GM12878 (cell line): ENCODE data around the gene NLGN1.

Experiments
- BCL11A ChIP-seq: IDR thresholded peaks from 2 replicates; pipeline ENCODE4 v1.6.1; 2011; ENCODE audit warnings: low read depth, low read length
- CHD4 ChIP-seq: fragments of 200-600 bp; sonication (generic); IDR thresholded peaks from 2 replicates; pipeline ENCODE4 v1.6.1; 2016; ENCODE audit warnings: mild to moderate bottlenecking
- CREB1 ChIP-seq: IDR thresholded peaks from 2 replicates; pipeline ENCODE4 v1.6.1; 2012; ENCODE audit warnings: low read depth, mild to moderate bottlenecking, inconsistent platforms
- EGR1 ChIP-seq, 2 experiments: IDR thresholded peaks; 1 replicate in 1 of 2; 2 replicates in 1 of 2; pipeline ENCODE4 v1.6.1; 2011 to 2012; ENCODE audit warnings: low read depth in 2 of 2, low read length in 2 of 2, borderline replicate concordance in 1 of 2, mild to moderate bottlenecking in 1 of 2, moderate library complexity in 1 of 2
- EP300 ChIP-seq, 2 experiments: fragments of 150-350 bp in 1 of 2; IDR thresholded peaks; 2 replicates each; pipeline ENCODE4 v1.6.1; 2011 to 2012; ENCODE audit warnings: low read depth in 2 of 2, low read length in 2 of 2, borderline replicate concordance in 1 of 2, improper control_type of control experiment in 1 of 2, inconsistent platforms in 1 of 2; ENCODE audit not compliant: control insufficient read depth in 1 of 2
- MYB ChIP-seq: fragments of 150-350 bp; IDR thresholded peaks from 2 replicates; pipeline ENCODE4 v1.6.1; 2014; ENCODE audit warnings: mild to moderate bottlenecking, low read depth, low read length, borderline replicate concordance
- RELA ChIP-seq: fragments of 450-650 bp; IDR thresholded peaks from 2 replicates; pipeline ENCODE4 v1.8.0; 2014; ENCODE audit warnings: borderline replicate concordance; ENCODE audit not compliant: partially characterized antibody
- SIN3A ChIP-seq: IDR thresholded peaks from 2 replicates; pipeline ENCODE4 v1.6.1; 2012; ENCODE audit warnings: low read depth, low read length, improper control_type of control experiment
- ZNF217 ChIP-seq: fragments of 450-650 bp; IDR thresholded peaks from 2 replicates; pipeline ENCODE4 v1.6.1; 2017; ENCODE audit warnings: antibody characterized with exemption, mild to moderate bottlenecking
- TF ChIP-seq, protein P1 (sequence below): IDR thresholded peaks from 2 replicates; pipeline ENCODE4 v1.6.1; 2012; ENCODE audit warnings: low read length, inconsistent platforms
- TF ChIP-seq, protein P2 (sequence below): IDR thresholded peaks from 2 replicates; pipeline ENCODE4 v1.6.1; 2012; ENCODE audit warnings: improper control_type of control experiment, low read depth, low read length; ENCODE audit not compliant: insufficient replicate concordance
- TF ChIP-seq, protein P3 (sequence below): IDR thresholded peaks from 2 replicates; pipeline ENCODE4 v1.6.1; 2012; ENCODE audit warnings: low read depth, low read length, improper control_type of control experiment
- TF ChIP-seq, protein P4 (sequence below), 3 experiments: IDR thresholded peaks in 2 of 3; conservative IDR thresholded peaks in 1 of 3; 2 replicates each; pipeline ENCODE4 v1.5.1; 2011; ENCODE audit warnings: low read depth in 3 of 3, low read length in 3 of 3, mild to moderate bottlenecking in 3 of 3, control low read depth in 2 of 3, moderate library complexity in 2 of 3, inconsistent platforms in 1 of 3, mixed read lengths in 1 of 3; ENCODE audit not compliant: control insufficient read depth in 2 of 3, insufficient read depth in 1 of 3; ENCODE audit errors: extremely low read depth in 1 of 3
- TF ChIP-seq, protein P5 (sequence below): fragments of 450-650 bp; IDR thresholded peaks from 2 replicates; pipeline ENCODE4 v1.6.1; 2017; ENCODE audit warnings: borderline replicate concordance

DNA sequence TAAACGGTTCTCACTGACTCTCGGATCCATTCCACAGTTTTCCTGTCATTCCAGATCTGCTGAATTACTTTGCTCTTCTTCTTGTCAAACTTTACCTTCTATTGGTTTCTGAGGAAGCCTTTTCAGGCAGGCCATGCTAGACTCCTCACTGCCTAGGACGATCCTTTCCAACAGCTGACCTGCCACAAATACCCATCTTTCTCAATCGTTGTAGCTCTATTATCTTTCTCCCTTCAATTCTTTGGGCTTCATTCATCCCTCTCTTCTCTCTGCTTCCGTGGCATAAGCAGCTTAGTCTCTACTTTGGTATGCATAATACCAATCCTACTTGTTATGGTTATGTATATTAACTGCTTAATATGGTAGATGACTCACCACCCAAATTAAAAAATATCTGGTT, 421.8 kb downstream of the NLGN1 start:
- TF ChIP-seq MYB (no peak), ZNF217 (no peak), EGR1 (IDR thresholded peaks at IDR 0.05; ENCODE audit: borderline replicate concordance in 1 of 2, low read depth in 2 of 2, low read length in 2 of 2) (no peak), SIN3A (no peak), CREB1 (no peak), EP300 (IDR thresholded peaks at IDR 0.05; ENCODE audit: borderline replicate concordance in 1 of 2, control insufficient read depth in 1 of 2, low read depth in 2 of 2, low read length in 2 of 2) (no peak), BCL11A (no peak), CHD4 (no peak), RELA (no peak)
- TF ChIP-seq, protein P1, sequence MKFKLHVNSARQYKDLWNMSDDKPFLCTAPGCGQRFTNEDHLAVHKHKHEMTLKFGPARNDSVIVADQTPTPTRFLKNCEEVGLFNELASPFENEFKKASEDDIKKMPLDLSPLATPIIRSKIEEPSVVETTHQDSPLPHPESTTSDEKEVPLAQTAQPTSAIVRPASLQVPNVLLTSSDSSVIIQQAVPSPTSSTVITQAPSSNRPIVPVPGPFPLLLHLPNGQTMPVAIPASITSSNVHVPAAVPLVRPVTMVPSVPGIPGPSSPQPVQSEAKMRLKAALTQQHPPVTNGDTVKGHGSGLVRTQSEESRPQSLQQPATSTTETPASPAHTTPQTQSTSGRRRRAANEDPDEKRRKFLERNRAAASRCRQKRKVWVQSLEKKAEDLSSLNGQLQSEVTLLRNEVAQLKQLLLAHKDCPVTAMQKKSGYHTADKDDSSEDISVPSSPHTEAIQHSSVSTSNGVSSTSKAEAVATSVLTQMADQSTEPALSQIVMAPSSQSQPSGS, result no peak
- TF ChIP-seq, protein P2, sequence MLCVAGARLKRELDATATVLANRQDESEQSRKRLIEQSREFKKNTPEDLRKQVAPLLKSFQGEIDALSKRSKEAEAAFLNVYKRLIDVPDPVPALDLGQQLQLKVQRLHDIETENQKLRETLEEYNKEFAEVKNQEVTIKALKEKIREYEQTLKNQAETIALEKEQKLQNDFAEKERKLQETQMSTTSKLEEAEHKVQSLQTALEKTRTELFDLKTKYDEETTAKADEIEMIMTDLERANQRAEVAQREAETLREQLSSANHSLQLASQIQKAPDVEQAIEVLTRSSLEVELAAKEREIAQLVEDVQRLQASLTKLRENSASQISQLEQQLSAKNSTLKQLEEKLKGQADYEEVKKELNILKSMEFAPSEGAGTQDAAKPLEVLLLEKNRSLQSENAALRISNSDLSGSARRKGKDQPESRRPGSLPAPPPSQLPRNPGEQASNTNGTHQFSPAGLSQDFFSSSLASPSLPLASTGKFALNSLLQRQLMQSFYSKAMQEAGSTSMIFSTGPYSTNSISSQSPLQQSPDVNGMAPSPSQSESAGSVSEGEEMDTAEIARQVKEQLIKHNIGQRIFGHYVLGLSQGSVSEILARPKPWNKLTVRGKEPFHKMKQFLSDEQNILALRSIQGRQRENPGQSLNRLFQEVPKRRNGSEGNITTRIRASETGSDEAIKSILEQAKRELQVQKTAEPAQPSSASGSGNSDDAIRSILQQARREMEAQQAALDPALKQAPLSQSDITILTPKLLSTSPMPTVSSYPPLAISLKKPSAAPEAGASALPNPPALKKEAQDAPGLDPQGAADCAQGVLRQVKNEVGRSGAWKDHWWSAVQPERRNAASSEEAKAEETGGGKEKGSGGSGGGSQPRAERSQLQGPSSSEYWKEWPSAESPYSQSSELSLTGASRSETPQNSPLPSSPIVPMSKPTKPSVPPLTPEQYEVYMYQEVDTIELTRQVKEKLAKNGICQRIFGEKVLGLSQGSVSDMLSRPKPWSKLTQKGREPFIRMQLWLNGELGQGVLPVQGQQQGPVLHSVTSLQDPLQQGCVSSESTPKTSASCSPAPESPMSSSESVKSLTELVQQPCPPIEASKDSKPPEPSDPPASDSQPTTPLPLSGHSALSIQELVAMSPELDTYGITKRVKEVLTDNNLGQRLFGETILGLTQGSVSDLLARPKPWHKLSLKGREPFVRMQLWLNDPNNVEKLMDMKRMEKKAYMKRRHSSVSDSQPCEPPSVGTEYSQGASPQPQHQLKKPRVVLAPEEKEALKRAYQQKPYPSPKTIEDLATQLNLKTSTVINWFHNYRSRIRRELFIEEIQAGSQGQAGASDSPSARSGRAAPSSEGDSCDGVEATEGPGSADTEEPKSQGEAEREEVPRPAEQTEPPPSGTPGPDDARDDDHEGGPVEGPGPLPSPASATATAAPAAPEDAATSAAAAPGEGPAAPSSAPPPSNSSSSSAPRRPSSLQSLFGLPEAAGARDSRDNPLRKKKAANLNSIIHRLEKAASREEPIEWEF, result no peak
- TF ChIP-seq, protein P3, sequence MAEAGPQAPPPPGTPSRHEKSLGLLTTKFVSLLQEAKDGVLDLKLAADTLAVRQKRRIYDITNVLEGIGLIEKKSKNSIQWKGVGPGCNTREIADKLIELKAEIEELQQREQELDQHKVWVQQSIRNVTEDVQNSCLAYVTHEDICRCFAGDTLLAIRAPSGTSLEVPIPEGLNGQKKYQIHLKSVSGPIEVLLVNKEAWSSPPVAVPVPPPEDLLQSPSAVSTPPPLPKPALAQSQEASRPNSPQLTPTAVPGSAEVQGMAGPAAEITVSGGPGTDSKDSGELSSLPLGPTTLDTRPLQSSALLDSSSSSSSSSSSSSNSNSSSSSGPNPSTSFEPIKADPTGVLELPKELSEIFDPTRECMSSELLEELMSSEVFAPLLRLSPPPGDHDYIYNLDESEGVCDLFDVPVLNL, result no peak
- TF ChIP-seq, protein P4, sequence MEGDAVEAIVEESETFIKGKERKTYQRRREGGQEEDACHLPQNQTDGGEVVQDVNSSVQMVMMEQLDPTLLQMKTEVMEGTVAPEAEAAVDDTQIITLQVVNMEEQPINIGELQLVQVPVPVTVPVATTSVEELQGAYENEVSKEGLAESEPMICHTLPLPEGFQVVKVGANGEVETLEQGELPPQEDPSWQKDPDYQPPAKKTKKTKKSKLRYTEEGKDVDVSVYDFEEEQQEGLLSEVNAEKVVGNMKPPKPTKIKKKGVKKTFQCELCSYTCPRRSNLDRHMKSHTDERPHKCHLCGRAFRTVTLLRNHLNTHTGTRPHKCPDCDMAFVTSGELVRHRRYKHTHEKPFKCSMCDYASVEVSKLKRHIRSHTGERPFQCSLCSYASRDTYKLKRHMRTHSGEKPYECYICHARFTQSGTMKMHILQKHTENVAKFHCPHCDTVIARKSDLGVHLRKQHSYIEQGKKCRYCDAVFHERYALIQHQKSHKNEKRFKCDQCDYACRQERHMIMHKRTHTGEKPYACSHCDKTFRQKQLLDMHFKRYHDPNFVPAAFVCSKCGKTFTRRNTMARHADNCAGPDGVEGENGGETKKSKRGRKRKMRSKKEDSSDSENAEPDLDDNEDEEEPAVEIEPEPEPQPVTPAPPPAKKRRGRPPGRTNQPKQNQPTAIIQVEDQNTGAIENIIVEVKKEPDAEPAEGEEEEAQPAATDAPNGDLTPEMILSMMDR (IDR thresholded peaks at IDR 0.05 in 2 of 3, conservative IDR thresholded peaks at IDR 0.05 in 1 of 3; ENCODE audit: control insufficient read depth in 2 of 3, extremely low read depth in 1 of 3, insufficient read depth in 1 of 3, low read depth in 3 of 3, low read length in 3 of 3), result no peak
- TF ChIP-seq, protein P5, sequence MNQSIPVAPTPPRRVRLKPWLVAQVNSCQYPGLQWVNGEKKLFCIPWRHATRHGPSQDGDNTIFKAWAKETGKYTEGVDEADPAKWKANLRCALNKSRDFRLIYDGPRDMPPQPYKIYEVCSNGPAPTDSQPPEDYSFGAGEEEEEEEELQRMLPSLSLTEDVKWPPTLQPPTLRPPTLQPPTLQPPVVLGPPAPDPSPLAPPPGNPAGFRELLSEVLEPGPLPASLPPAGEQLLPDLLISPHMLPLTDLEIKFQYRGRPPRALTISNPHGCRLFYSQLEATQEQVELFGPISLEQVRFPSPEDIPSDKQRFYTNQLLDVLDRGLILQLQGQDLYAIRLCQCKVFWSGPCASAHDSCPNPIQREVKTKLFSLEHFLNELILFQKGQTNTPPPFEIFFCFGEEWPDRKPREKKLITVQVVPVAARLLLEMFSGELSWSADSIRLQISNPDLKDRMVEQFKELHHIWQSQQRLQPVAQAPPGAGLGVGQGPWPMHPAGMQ, result no peak
